Vagina (tissue), 2 donors: Measurements from ENCODE around the gene SMTN. TPM values are rescaled to one million over a fixed set of nuclear protein-coding genes. Genes with fewer than 3 reads are reported as not detected.

Experiments
- DNase-seq, 2 donors: peaks; one replicate each; pipeline ENCODE4 v3.0.0-alpha.2; 2017; ENCODE audit errors: extremely low spot score in 2 of 2
- H3K27ac ChIP-seq: fragments of 200-600 bp; sonication (generic); one replicate; pipeline ENCODE4 v1.5.1; 2019
- H3K27me3 ChIP-seq: fragments of 200-600 bp; sonication (generic); one replicate; pipeline ENCODE4 v1.5.1; 2019
- H3K36me3 ChIP-seq, 2 donors: fragments of 200-600 bp; sonication (generic); one replicate each; pipeline ENCODE4 v1.5.1; 2017 to 2019
- H3K4me1 ChIP-seq: fragments of 200-600 bp; sonication (generic); one replicate; pipeline ENCODE4 v1.5.1; 2019
- H3K4me3 ChIP-seq, 2 donors: fragments of 200-600 bp; sonication (generic); 1 replicate in 1 of 2; 2 replicates in 1 of 2; pipeline ENCODE4 v1.5.1; 2016 to 2019
- H3K9me3 ChIP-seq: fragments of 200-600 bp; sonication (generic); one replicate; pipeline ENCODE4 v1.5.1; 2019
- CTCF ChIP-seq, 3 experiments: fragments of 450-650 bp in 2 of 3; fragments of 200-600 bp in 1 of 3; sonication (generic) in 1 of 3; IDR thresholded peaks; one replicate each; pipeline ENCODE4 v1.5.1; 2017 to 2019; ENCODE audit warnings: antibody characterized with exemption in 3 of 3, mild to moderate bottlenecking in 2 of 3, moderate library complexity in 2 of 3
- POLR2A ChIP-seq, 2 donors: fragments of 450-650 bp; IDR thresholded peaks; one replicate each; pipeline ENCODE4 v1.6.1; 2017; ENCODE audit warnings: antibody characterized with exemption in 2 of 2, mild to moderate bottlenecking in 2 of 2, moderate library complexity in 2 of 2
- POLR2AphosphoS5 ChIP-seq, 2 donors: sonication (generic); formaldehyde crosslinking; IDR thresholded peaks; one replicate each; pipeline ENCODE4 v1.9.0; 2017; ENCODE audit warnings: antibody characterized with exemption in 2 of 2, mild to moderate bottlenecking in 2 of 2, low read depth in 1 of 2; ENCODE audit not compliant: insufficient read depth in 1 of 2
- intact Hi-C: fragments of 100-400 bp; cut with DNase I; formaldehyde crosslinking; loops from one replicate; pipeline ENCODE4 v1.15.1; 2023
- total RNA-seq: library from RNA; depleted of rRNA; stranded (reverse); fragments of >200 nt; gene quantifications from one replicate; pipeline ENCODE4 v1.2.3, GENCODE V29; 2016

Gene SMTN
- total RNA-seq, 1 donor from 2014 or later = 199 TPM

DNA sequence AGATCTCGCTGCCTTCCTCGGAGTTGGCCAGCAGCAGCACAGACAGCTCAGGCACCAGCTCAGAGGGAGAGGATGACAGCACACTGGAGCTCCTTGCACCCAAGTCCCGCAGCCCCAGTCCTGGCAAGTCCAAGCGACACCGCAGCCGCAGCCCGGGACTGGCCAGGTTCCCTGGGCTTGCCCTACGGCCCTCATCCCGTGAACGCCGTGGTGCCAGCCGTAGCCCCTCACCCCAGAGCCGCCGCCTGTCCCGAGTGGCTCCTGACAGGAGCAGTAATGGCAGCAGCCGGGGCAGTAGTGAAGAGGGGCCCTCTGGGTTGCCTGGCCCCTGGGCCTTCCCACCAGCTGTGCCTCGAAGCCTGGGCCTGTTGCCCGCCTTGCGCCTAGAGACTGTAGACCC, 52.8 kb downstream of the SMTN start:
- Histone ChIP-seq H3K27me3 (no peaks in the 10 kb centered on the region), H3K4me1 (no peaks in the 10 kb centered on the region), H3K36me3 (no peaks in the 10 kb centered on the region), H3K9me3 (no peaks in the 10 kb centered on the region), H3K4me3 (no peak overlapping the region), H3K27ac (no peak overlapping the region)
- intact Hi-C loops = no loop called here
- no peak for DNase-seq
- TF ChIP-seq POLR2AphosphoS5 (IDR thresholded peaks at IDR 0.05; ENCODE audit: insufficient read depth in 1 of 2, low read depth in 1 of 2) = no peak
- TF ChIP-seq POLR2A (IDR thresholded peaks at IDR 0.05) = no peak
- TF ChIP-seq CTCF (IDR thresholded peaks at IDR 0.05) = no peak

DNA sequence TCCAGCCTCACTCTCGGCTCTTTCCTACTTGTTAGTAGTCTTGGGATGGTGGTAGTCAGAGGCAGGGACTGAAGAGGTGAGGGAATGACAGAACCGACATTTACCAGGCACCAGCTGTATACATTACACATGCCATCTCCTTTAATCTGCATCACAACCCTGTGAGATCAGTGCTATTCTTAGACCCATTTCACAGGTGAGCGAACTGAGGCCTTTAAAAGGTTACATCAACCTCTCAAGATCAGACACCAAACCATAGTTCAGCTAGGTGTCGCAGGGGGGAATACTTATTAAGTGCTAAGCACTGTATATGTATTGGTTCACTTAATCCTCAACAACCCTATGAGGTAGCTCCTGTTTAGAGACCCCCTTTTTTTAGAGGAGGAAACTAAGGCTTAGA, 53.6 kb downstream of the SMTN start:
- intact Hi-C loops = no loop called here
- Histone ChIP-seq H3K9me3 (no peaks in the 10 kb centered on the region), H3K27me3 (no peaks in the 10 kb centered on the region), H3K36me3 (no peaks in the 10 kb centered on the region), H3K27ac (no peak overlapping the region), H3K4me3 (no peak overlapping the region), H3K4me1 (no peaks in the 10 kb centered on the region)
- TF ChIP-seq POLR2A (IDR thresholded peaks at IDR 0.05) = no peak
- TF ChIP-seq CTCF (IDR thresholded peaks at IDR 0.05) = no peak
- no peak for TF ChIP-seq POLR2AphosphoS5 (IDR thresholded peaks at IDR 0.05; ENCODE audit: insufficient read depth in 1 of 2, low read depth in 1 of 2)
- no peak for DNase-seq

DNA sequence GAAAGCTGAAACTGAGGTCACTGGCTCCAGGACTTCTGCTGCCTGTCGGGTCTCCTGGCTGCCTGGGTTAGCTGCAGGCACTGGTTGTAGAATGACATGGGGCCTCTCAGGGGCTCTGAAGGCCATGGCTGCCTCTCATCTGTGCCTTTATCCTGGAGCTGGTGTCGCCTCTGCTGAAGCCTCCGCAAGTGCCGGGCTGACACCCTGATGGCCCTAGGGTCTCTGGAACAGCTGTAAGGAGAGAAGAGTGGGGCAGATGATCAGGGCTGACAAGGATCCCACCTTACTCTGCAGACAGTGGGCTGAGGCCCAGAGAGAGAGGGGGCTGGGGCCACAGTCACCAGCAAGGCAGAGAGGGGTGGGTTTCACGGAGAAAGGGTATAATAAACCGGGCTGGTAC, 54.6 kb downstream of the SMTN start:
- intact Hi-C loops = no loop called here
- Histone ChIP-seq H3K4me3 (no peak overlapping the region), H3K36me3 (no peaks in the 10 kb centered on the region), H3K9me3 (no peaks in the 10 kb centered on the region), H3K27ac (no peak overlapping the region), H3K27me3 (no peaks in the 10 kb centered on the region), H3K4me1 (no peaks in the 10 kb centered on the region)
- TF ChIP-seq CTCF (IDR thresholded peaks at IDR 0.05) = no peak
- TF ChIP-seq POLR2A (IDR thresholded peaks at IDR 0.05) = no peak
- no peak for TF ChIP-seq POLR2AphosphoS5 (IDR thresholded peaks at IDR 0.05; ENCODE audit: insufficient read depth in 1 of 2, low read depth in 1 of 2)
- no peak for DNase-seq

- H3K36me3 ChIP-seq = no peaks in the 10 kb centered on the region
- H3K4me1 ChIP-seq = peaks cover 2% of the 10 kb centered on the region
- H3K4me3 ChIP-seq = no peak overlapping the region
- no peak for TF ChIP-seq POLR2A (IDR thresholded peaks at IDR 0.05)
- TF ChIP-seq POLR2AphosphoS5 (IDR thresholded peaks at IDR 0.05; ENCODE audit: insufficient read depth in 1 of 2, low read depth in 1 of 2) = no peak
- TF ChIP-seq CTCF (IDR thresholded peaks at IDR 0.05) = no peak
- no peaks in the 10 kb centered on the region for H3K27me3 ChIP-seq
- H3K9me3 ChIP-seq = no peaks in the 10 kb centered on the region
- intact Hi-C loops = no loop called here
- no peak for DNase-seq
- H3K27ac ChIP-seq = no peak overlapping the region
These were observed 55.0 kb downstream of the SMTN start for GRCh38 chr22:31136155-31136554.

DNA sequence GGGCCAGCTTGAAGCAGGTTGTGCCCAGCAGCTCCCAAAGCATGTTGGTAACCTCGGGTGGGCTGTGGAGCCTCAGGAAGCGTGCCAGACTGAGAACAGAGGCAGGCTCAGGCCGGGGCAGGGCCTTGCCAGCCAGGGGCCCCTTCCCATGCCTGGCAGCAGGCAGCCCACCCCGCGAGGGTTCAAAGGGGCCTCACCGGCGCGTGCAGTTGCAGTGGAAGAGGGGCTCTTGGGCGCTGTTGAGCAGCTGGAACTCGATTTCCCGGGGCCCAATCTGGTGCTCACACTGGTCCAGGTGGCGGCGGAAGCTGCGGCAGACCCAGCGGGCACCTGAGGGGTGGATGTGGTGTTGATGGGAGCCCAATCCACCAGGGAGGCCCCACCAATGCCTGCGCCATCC, 55.6 kb downstream of the SMTN start:
- no peaks in the 10 kb centered on the region for H3K36me3 ChIP-seq
- intact Hi-C loops = no loop called here
- peaks cover 8% of the 10 kb centered on the region for H3K4me1 ChIP-seq

More for the DNA sequence above, 55.6 kb downstream of the SMTN start:
- Histone ChIP-seq H3K27me3 (no peaks in the 10 kb centered on the region), H3K27ac (no peak overlapping the region), H3K9me3 (no peaks in the 10 kb centered on the region), H3K4me3 (no peak overlapping the region)
- no peak for TF ChIP-seq POLR2AphosphoS5 (IDR thresholded peaks at IDR 0.05; ENCODE audit: insufficient read depth in 1 of 2, low read depth in 1 of 2)
- TF ChIP-seq POLR2A (IDR thresholded peaks at IDR 0.05) = no peak
- no peak for TF ChIP-seq CTCF (IDR thresholded peaks at IDR 0.05)
- DNase-seq = no peak
